Measurements from ENCODE around the gene CHRNA4.

Gene CHRNA4

DNA sequence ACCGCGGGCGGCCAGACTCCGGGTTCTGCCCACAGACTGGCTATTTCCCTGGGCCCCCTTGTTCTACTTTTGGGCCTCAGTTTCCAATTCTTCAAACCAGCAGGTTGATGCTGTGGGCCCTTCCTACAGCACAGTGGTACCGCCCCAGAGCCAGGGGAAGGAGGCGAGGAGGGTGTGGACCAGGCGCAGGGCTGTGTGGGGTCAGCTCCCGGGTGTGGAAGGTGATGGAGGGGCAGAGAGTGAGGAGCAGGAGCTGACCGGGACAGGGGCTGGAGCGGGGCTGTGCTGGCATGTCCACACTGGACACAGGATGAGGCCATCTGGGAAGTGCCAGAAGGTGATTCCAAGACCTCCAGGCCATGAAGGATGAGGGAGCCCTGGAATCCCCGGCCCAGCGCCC, 35.2 kb upstream of the CHRNA4 start:
- TF ChIP-seq ZFX (IDR thresholded peaks at IDR 0.05), result no peak
- TF ChIP-seq, protein P1, sequence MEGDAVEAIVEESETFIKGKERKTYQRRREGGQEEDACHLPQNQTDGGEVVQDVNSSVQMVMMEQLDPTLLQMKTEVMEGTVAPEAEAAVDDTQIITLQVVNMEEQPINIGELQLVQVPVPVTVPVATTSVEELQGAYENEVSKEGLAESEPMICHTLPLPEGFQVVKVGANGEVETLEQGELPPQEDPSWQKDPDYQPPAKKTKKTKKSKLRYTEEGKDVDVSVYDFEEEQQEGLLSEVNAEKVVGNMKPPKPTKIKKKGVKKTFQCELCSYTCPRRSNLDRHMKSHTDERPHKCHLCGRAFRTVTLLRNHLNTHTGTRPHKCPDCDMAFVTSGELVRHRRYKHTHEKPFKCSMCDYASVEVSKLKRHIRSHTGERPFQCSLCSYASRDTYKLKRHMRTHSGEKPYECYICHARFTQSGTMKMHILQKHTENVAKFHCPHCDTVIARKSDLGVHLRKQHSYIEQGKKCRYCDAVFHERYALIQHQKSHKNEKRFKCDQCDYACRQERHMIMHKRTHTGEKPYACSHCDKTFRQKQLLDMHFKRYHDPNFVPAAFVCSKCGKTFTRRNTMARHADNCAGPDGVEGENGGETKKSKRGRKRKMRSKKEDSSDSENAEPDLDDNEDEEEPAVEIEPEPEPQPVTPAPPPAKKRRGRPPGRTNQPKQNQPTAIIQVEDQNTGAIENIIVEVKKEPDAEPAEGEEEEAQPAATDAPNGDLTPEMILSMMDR (conservative IDR thresholded peaks at IDR 0.05), result no peak
- no peak overlapping the region for H3K27ac ChIP-seq

DNA sequence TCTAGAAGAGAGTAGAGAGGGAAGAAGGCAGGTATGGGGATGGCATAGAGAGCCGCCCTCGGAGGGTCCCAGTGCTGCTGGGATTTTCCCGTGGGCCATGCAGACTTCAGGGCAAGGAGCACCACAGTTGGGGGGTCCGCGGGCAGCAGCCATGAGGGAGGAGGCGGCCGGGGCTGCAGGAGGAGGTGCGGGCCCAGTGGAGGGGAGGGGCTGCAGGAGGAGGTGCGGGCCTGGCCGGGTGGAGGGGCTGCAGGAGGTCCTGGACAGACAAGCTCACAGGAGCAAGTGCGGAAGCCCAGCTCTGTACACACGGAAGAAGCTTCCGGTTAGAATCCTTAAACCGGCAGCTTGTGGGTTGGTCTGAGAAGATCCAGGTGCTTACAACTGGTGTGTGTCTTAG, 34.6 kb upstream of the CHRNA4 start:
- no peak overlapping the region for H3K27ac ChIP-seq
- TF ChIP-seq, protein P1 (conservative IDR thresholded peaks at IDR 0.05), result no peak
- no peak for TF ChIP-seq ZFX (IDR thresholded peaks at IDR 0.05)

DNA sequence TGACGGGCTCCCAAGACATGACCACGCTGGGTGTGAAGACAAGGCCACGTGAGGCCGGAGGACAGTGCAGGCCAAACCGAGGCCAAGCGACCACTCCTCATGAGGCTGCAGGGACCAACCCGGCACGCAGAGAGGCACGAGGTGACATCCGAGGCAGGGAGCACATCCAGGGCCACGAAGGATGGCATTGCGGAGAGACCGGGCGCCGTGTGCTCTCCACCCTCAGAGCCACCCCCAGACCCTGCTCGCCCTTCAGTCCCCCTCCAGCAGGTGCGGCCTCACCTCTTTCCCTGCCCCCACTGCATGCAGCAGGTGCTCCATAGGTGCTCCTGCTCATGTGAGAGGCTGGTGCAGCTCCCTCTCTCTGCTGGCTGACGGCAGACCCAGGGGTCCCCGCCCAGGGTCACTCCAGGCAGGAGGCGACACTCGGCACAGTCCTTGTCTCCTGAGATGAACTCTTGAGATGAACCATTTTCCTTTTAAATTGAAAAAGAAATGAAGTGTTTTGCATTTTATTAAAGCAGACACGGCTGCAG, 33.8 kb upstream of the CHRNA4 start:
- no peak overlapping the region for H3K27ac ChIP-seq
- TF ChIP-seq ZFX (IDR thresholded peaks at IDR 0.05), result no peak

DNA sequence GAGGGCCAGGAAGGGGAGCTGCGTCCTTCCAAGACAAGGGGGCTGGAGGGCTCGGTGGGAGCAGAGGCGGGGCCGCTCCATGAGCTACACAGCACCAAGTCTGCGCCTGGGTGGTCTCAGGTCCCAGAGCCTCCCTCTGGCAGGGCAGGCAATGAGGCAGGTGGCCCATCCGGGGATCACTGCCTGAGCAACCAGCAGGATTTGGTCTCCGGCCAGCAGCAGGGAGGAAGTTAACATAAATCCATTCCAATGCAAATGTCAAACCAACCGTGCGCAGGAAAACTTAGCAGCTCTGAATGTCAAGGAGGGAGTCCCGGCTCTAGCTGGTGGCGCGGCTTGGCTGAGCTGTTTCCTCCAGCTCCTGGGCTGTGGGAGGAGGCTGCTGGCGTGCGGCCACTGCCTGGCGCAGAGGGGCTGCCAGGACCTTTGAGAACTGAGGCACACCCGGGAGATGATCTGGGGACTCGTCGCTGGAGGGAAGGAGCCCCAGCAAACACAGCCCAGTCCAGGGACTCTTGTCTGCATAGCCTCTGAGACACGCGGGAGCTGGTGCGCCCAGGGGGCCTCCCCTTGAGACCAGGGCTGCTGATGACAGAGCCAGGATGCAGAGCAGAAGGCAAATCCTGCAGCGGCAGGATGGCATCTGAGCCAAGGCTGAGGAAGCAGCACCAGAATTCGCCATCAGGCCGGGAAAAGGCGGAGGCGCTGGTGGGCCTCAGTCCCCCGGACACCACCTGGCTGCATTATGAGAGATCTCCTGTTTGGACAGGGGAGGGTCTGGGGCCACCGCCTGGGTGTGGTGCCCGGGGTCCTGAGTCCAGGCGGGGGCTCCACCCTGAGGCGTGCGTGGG, 33.1 kb upstream of the CHRNA4 start:
- TF ChIP-seq ZFX (IDR thresholded peaks at IDR 0.05), result no peak
- TF ChIP-seq, protein P1 (conservative IDR thresholded peaks at IDR 0.05), result no peak
- peak overlapping the region; percentile 7; the same call in 1 of the 2 replicates for H3K27ac ChIP-seq

DNA sequence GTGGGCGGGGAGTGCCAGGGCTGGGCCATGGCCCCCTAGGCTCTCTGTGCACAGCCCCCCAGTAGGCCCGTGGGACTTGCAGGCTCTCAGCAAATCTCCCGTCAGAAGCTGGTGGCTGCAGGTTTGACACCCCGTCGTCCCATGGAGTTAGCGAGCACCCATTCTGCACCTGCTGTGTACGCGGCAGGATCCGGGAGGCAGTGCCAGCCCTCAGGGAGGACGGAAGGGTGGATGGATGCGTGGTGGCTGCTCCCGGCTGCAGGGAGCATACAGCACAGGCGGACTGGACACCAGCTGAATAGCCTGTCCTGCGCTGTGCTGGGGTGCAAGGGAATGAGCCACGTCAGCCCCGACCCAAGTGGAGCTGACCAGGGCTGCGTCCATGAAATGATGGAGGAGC, 32.4 kb upstream of the CHRNA4 start:
- H3K27ac ChIP-seq, result no peak overlapping the region
- TF ChIP-seq, protein P1 (conservative IDR thresholded peaks at IDR 0.05), result no peak
- no peak for TF ChIP-seq ZFX (IDR thresholded peaks at IDR 0.05)

DNA sequence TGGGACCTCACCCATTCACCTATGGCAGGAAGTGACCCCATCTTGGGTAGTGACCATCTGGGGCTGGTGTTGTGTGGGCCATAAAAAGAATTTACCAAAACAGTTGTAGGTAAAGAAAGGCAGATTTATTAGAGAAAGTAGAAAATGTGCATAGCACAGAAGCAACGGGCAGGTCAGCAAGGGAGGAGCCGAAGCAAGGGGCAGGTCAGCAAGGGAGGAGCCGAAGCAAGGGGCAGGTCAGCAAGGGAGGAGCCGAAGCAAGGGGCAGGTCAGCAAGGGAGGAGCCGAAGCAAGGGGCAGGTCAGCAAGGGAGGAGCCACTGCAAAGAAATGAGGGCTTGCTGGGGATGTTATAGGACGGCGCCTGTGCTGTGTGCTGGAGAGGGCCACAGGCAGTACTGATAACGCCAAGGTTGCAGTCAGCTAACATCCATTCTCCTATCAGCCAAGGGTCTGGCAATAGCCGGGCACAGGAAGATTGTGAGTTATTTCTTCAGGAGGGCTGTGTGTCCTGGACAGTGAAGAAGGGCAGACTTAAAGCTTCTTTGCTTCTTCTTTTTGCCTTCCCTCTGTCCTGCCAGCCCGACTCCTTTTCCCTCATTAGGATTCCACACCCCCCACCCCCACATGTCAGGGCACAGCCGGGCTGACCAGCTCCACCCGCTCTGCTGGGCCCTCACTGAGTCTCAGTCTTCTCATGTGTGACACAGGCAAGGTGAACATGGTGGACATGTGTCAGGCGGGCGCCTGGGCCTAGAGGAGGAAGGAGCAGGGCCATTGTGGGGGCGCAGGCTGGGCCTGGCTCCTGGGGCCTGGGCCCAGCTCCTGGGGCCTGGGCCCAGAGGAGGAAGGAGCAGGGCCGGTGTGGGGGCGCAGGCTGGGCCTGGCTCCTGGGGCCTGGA, 31.6 kb upstream of the CHRNA4 start:
- TF ChIP-seq ZFX (IDR thresholded peaks at IDR 0.05), result no peak
- TF ChIP-seq, protein P1 (conservative IDR thresholded peaks at IDR 0.05), result no peak
- H3K27ac ChIP-seq, result no peak overlapping the region

DNA sequence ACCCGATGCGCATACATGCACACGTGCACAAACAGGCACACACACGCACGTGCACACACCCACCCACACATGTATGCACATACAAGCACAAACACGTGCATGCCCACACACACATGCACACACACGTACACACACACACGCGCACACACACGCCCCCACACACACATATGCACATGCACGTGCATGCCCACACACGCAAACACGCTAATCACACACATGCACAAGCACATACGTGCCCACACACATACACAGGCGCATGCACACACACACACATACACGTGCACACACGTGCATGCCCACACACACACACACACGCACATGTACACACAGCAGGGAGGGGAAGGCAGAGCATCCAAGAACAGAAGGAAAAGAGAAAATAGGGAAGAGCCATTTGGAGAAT, 26.8 kb upstream of the CHRNA4 start:
- no peak overlapping the region for H3K27ac ChIP-seq
- TF ChIP-seq ZFX (IDR thresholded peaks at IDR 0.05), result no peak
- TF ChIP-seq, protein P1 (conservative IDR thresholded peaks at IDR 0.05), result no peak

Data from C4-2B (cell line).